Parathyroid adenoma (tissue), 2 donors: ENCODE measurements around the gene IL17REL.

Source experiments
- H2AFZ ChIP-seq: fragments of 300-600 bp; sonication (generic); one replicate; pipeline ENCODE4 v1.7.0; 2017; ENCODE audit warnings: antibody characterized with exemption, mild to moderate bottlenecking
- H3K27ac ChIP-seq: fragments of 300-600 bp; sonication (generic); one replicate; pipeline ENCODE4 v1.7.0; 2017
- H3K27me3 ChIP-seq: fragments of 300-600 bp; sonication (generic); one replicate; pipeline ENCODE4 v1.7.0; 2017; ENCODE audit warnings: low read length; ENCODE audit not compliant: control insufficient read depth, insufficient read depth
- H3K36me3 ChIP-seq: fragments of 300-600 bp; sonication (generic); one replicate; pipeline ENCODE4 v1.7.0; 2017; ENCODE audit warnings: low read length; ENCODE audit not compliant: control insufficient read depth, insufficient read depth
- H3K4me1 ChIP-seq: fragments of 300-600 bp; sonication (generic); one replicate; pipeline ENCODE4 v1.7.0; 2017; ENCODE audit warnings: control low read depth
- H3K4me2 ChIP-seq: fragments of 300-600 bp; sonication (generic); one replicate; pipeline ENCODE4 v1.7.0; 2017; ENCODE audit warnings: low read length
- H3K4me3 ChIP-seq: fragments of 300-600 bp; sonication (generic); one replicate; pipeline ENCODE4 v1.7.0; 2017; ENCODE audit warnings: low read depth, low read length
- H3K79me2 ChIP-seq: fragments of 300-600 bp; sonication (generic); one replicate; pipeline ENCODE4 v1.7.0; 2017; ENCODE audit warnings: control low read depth
- H3K9ac ChIP-seq: fragments of 300-600 bp; sonication (generic); one replicate; pipeline ENCODE4 v1.7.0; 2017; ENCODE audit warnings: mild to moderate bottlenecking
- H3K9me3 ChIP-seq: fragments of 300-600 bp; sonication (generic); one replicate; pipeline ENCODE4 v1.7.0; 2017; ENCODE audit warnings: low read length; ENCODE audit not compliant: control insufficient read depth
- CTCF ChIP-seq: fragments of 300-600 bp; sonication (generic); IDR thresholded peaks from one replicate; pipeline ENCODE4 v1.7.0; 2017; ENCODE audit warnings: antibody characterized with exemption, mild to moderate bottlenecking
- donor health status: primary hyperparathyroidism.

IL17REL gene

GRCh38 chr22:49962012-49962750, 50.4 kb downstream of the IL17REL start:
- H3K9me3 ChIP-seq, result no peaks in the 10 kb centered on the region
- peak overlapping the region; percentile 89 for H3K4me3 ChIP-seq
- H3K27ac ChIP-seq, result peak overlapping the region; percentile 62
- TF ChIP-seq CTCF, result no peak
- H3K4me1 ChIP-seq, result no peaks in the 10 kb centered on the region
- no peaks in the 10 kb centered on the region for H3K27me3 ChIP-seq
- no peaks in the 10 kb centered on the region for H3K79me2 ChIP-seq
- peak overlapping the region; percentile 98 for H3K4me2 ChIP-seq
- H2AFZ ChIP-seq, result no peak overlapping the region
- H3K36me3 ChIP-seq, result no peaks in the 10 kb centered on the region
- peak overlapping the region; percentile 6 for H3K9ac ChIP-seq

- H3K9ac ChIP-seq, result peak overlapping the region; percentile 6
- no peaks in the 10 kb centered on the region for H3K9me3 ChIP-seq
- no peaks in the 10 kb centered on the region for H3K4me1 ChIP-seq
- H3K27me3 ChIP-seq, result no peaks in the 10 kb centered on the region
- no peak overlapping the region for H2AFZ ChIP-seq
- peak overlapping the region; percentile 80 for H3K4me2 ChIP-seq
- H3K27ac ChIP-seq, result peak overlapping the region; percentile 61
- TF ChIP-seq CTCF, result no peak
- H3K79me2 ChIP-seq, result no peaks in the 10 kb centered on the region
- H3K36me3 ChIP-seq, result no peaks in the 10 kb centered on the region
- H3K4me3 ChIP-seq, result peak overlapping the region; percentile 89
Observed at GRCh38 chr22:49961601-49962011, 51.0 kb downstream of the IL17REL start.

GRCh38 chr22:49961005-49961600, 51.5 kb downstream of the IL17REL start:
- Histone ChIP-seq H3K9ac (no peak overlapping the region), H3K9me3 (no peaks in the 10 kb centered on the region)
- no peak for TF ChIP-seq CTCF

GRCh38 chr22:49960159-49961004, 52.2 kb downstream of the IL17REL start, which contains the start of gene PIM3:
TSS of gene PIM3 (plus strand) at chr22:49960772. CDS start at chr22:49960948, 176 bp downstream.
- H3K79me2 ChIP-seq, result no peaks in the 10 kb centered on the region
- no peaks in the 10 kb centered on the region for H3K27me3 ChIP-seq
- H3K4me1 ChIP-seq, result no peaks in the 10 kb centered on the region
- peak within 1 kb of the TSS; percentile 61 for H3K27ac ChIP-seq
- H3K9me3 ChIP-seq, result no peaks in the 10 kb centered on the region
- TF ChIP-seq CTCF, result no peak
- peak within 1 kb of the TSS; percentile 89 for H3K4me3 ChIP-seq
- H2AFZ ChIP-seq, result peak within 1 kb of the TSS; percentile 74
- H3K36me3 ChIP-seq, result no peaks in the 10 kb centered on the region
- H3K9ac ChIP-seq, result no peak within 1 kb of the TSS
- H3K4me2 ChIP-seq, result peak within 1 kb of the TSS; percentile 84

More at GRCh38 chr22:49961005-49961600, 51.5 kb downstream of the IL17REL start:
- Histone ChIP-seq H3K4me1 (no peaks in the 10 kb centered on the region), H3K36me3 (no peaks in the 10 kb centered on the region), H2AFZ (no peak overlapping the region), H3K27me3 (no peaks in the 10 kb centered on the region), H3K79me2 (no peaks in the 10 kb centered on the region), H3K4me3 (peak overlapping the region; percentile 89), H3K4me2 (peak overlapping the region; percentile 80), H3K27ac (peak overlapping the region; percentile 61)
